ENCODE data around the gene GNAQ.

DNA sequence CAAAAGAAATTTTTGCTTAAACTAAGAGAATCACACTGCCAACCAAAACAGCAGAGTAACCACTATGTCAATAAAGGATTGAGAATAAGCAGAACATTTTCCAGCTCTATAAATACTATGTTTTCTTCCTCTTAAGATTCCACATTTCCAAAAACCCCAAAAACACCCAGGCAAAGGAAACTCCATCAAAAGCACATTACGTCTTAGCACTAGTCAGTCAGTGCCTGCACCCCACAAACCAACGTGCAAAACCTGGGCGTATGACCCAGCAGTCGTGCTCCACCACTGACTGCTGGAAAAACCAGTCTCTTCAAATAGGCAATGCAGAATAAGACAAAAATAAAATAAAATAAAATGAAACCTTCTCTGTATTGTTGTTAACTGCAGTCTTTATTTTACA is 85.3 kb downstream of the GNAQ start:
- TF ChIP-seq EP300 (IDR thresholded peaks at IDR 0.05) (no peak), MYC (IDR thresholded peaks at IDR 0.05; ENCODE audit: borderline replicate concordance, low read length) (no peak), POLR2A (IDR thresholded peaks at IDR 0.05; ENCODE audit: low read length) (no peak), CEBPB (IDR thresholded peaks at IDR 0.05) (no peak), BHLHE40 (IDR thresholded peaks at IDR 0.05; ENCODE audit: low read depth, low read length) (no peak)
- TF ChIP-seq, protein P1, sequence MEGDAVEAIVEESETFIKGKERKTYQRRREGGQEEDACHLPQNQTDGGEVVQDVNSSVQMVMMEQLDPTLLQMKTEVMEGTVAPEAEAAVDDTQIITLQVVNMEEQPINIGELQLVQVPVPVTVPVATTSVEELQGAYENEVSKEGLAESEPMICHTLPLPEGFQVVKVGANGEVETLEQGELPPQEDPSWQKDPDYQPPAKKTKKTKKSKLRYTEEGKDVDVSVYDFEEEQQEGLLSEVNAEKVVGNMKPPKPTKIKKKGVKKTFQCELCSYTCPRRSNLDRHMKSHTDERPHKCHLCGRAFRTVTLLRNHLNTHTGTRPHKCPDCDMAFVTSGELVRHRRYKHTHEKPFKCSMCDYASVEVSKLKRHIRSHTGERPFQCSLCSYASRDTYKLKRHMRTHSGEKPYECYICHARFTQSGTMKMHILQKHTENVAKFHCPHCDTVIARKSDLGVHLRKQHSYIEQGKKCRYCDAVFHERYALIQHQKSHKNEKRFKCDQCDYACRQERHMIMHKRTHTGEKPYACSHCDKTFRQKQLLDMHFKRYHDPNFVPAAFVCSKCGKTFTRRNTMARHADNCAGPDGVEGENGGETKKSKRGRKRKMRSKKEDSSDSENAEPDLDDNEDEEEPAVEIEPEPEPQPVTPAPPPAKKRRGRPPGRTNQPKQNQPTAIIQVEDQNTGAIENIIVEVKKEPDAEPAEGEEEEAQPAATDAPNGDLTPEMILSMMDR (IDR thresholded peaks at IDR 0.05) = no peak
- TF ChIP-seq, protein P2, sequence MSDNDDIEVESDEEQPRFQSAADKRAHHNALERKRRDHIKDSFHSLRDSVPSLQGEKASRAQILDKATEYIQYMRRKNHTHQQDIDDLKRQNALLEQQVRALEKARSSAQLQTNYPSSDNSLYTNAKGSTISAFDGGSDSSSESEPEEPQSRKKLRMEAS (IDR thresholded peaks at IDR 0.05) = no peak
